ENCODE data around the gene SRGAP3.

The SRGAP3 gene

GRCh38 chr3:9175421-9175820 is 74.0 kb downstream of the SRGAP3 start:
- no peaks in the 10 kb centered on the region for H3K4me1 ChIP-seq (ENCODE audit: control insufficient read depth, insufficient read depth, low read length)
- H3K9ac ChIP-seq (ENCODE audit: low read length) = no peak overlapping the region
- no peak overlapping the region for H3K27ac ChIP-seq (ENCODE audit: low read depth, low read length)
- no peaks in the 10 kb centered on the region for H3K27me3 ChIP-seq (ENCODE audit: control insufficient read depth, insufficient read depth, low read length)
- H3K4me3 ChIP-seq (ENCODE audit: low read length) = no peak overlapping the region
- no peaks in the 10 kb centered on the region for H3K36me3 ChIP-seq (ENCODE audit: control insufficient read depth, insufficient read depth, low read length)

- Histone ChIP-seq H3K27me3 (ENCODE audit: control insufficient read depth, insufficient read depth, low read length) (no peaks in the 10 kb centered on the region), H3K9ac (ENCODE audit: low read length) (no peak overlapping the region), H3K4me1 (ENCODE audit: control insufficient read depth, insufficient read depth, low read length) (no peaks in the 10 kb centered on the region), H3K27ac (ENCODE audit: low read depth, low read length) (no peak overlapping the region), H3K4me3 (ENCODE audit: low read length) (no peak overlapping the region), H3K36me3 (ENCODE audit: control insufficient read depth, insufficient read depth, low read length) (no peaks in the 10 kb centered on the region)
Measured at GRCh38 chr3:9173445-9173844, 76.0 kb downstream of the SRGAP3 start.

- Histone ChIP-seq H3K9ac (ENCODE audit: low read length) (no peak overlapping the region), H3K4me3 (ENCODE audit: low read length) (no peak overlapping the region), H3K36me3 (ENCODE audit: control insufficient read depth, insufficient read depth, low read length) (no peaks in the 10 kb centered on the region), H3K4me1 (ENCODE audit: control insufficient read depth, insufficient read depth, low read length) (no peaks in the 10 kb centered on the region), H3K27me3 (ENCODE audit: control insufficient read depth, insufficient read depth, low read length) (no peaks in the 10 kb centered on the region), H3K27ac (ENCODE audit: low read depth, low read length) (no peak overlapping the region)
Measured at GRCh38 chr3:9172851-9173321, 76.6 kb downstream of the SRGAP3 start.

DNA sequence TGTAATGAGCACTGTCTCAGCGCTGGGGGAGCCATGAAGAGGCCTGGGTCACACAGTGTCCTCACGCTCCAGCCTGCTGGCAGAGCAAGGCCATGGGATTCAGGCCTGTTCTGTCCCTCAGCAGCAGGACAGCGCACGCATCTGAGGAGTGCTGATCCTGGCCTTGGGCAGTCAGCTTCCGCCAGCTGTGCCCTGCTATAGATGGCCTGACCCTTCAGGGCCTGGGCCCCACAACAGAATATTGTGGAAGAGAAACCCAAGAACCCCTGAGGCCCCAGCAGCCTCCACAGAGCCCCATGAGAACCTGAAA is 78.6 kb downstream of the SRGAP3 start:
- Histone ChIP-seq H3K4me1 (ENCODE audit: control insufficient read depth, insufficient read depth, low read length) (no peaks in the 10 kb centered on the region), H3K4me3 (ENCODE audit: low read length) (no peak overlapping the region), H3K27me3 (ENCODE audit: control insufficient read depth, insufficient read depth, low read length) (no peaks in the 10 kb centered on the region), H3K9ac (ENCODE audit: low read length) (no peak overlapping the region), H3K27ac (ENCODE audit: low read depth, low read length) (no peak overlapping the region), H3K36me3 (ENCODE audit: control insufficient read depth, insufficient read depth, low read length) (no peaks in the 10 kb centered on the region)

DNA sequence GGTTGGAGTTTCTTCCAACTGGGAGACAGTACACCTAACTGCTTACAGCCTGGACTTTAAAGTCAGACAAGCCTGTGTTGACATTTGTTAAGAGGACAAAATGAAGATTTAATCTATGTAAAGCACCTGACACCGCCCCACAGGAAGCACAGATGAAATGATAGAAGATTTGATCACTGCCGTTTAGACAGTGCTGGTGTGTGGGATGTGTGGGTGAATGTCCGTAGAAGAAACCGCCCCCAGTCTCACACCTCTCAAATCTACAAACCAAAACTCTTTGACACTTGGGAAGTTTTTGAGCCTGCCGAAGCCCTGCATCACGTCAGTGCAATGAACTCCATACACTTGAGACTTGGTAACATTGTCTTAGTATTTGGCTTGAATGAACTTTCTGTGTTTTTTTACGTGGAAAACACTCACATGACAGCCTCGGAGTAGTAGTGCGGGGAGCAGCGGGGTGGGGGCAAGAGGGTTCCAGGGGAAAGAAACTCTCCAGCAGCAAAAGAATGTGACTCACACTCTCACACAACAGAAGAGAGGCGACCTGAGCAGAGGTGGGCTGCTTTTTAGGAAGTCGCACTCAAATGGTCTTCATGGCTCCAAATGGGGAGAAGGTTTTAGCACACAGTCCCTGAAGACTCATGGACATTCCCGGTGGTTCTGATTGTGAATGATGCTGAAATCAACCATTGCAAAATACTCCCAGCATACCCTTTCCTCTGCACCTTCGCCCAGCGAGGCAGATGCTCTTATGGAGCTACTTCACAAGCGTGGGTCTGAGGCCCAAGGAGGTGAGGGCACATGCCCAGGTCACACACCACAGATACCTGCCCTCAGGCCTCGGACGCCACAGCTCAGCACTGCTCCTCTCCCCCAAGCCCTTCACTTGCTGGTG is 79.2 kb downstream of the SRGAP3 start:
- Histone ChIP-seq H3K27ac (ENCODE audit: low read depth, low read length) (no peak overlapping the region), H3K36me3 (ENCODE audit: control insufficient read depth, insufficient read depth, low read length) (no peaks in the 10 kb centered on the region), H3K27me3 (ENCODE audit: control insufficient read depth, insufficient read depth, low read length) (no peaks in the 10 kb centered on the region), H3K4me1 (ENCODE audit: control insufficient read depth, insufficient read depth, low read length) (no peaks in the 10 kb centered on the region), H3K4me3 (ENCODE audit: low read length) (no peak overlapping the region), H3K9ac (ENCODE audit: low read length) (no peak overlapping the region)

- no peaks in the 10 kb centered on the region for H3K36me3 ChIP-seq (ENCODE audit: control insufficient read depth, insufficient read depth, low read length)
- H3K27ac ChIP-seq (ENCODE audit: low read depth, low read length) = no peak overlapping the region
- no peak overlapping the region for H3K4me3 ChIP-seq (ENCODE audit: low read length)
Measured at GRCh38 chr3:9169326-9169725, 80.1 kb downstream of the SRGAP3 start.

GRCh38 chr3:9168241-9168741 is 81.2 kb downstream of the SRGAP3 start:
- no peaks in the 10 kb centered on the region for H3K4me1 ChIP-seq (ENCODE audit: control insufficient read depth, insufficient read depth, low read length)
- no peak overlapping the region for H3K27ac ChIP-seq (ENCODE audit: low read depth, low read length)
- H3K36me3 ChIP-seq (ENCODE audit: control insufficient read depth, insufficient read depth, low read length) = no peaks in the 10 kb centered on the region
- no peaks in the 10 kb centered on the region for H3K27me3 ChIP-seq (ENCODE audit: control insufficient read depth, insufficient read depth, low read length)
- H3K4me3 ChIP-seq (ENCODE audit: low read length) = no peak overlapping the region
- no peak overlapping the region for H3K9ac ChIP-seq (ENCODE audit: low read length)

More at GRCh38 chr3:9169326-9169725, 80.1 kb downstream of the SRGAP3 start:
- H3K27me3 ChIP-seq (ENCODE audit: control insufficient read depth, insufficient read depth, low read length) = no peaks in the 10 kb centered on the region
- H3K9ac ChIP-seq (ENCODE audit: low read length) = no peak overlapping the region
- H3K4me1 ChIP-seq (ENCODE audit: control insufficient read depth, insufficient read depth, low read length) = no peaks in the 10 kb centered on the region

DNA sequence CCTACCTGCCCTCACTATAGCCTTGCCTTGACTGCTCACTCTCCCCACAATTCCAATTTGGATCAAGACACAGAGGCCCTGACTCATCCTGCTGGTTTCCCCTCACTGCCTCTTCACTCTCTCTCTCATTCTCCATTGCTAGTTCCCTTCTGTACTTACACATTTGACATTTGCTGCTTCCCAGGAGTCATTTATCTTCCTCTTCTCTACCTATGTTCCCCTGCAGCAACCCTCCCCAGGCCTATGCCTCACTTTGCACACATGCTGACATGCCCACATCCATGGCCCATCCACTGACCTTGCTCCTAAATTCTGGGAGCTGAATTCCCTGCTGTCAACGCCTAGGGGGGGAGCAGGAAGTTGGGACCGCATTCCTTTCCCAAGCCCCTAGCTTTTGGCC is 82.2 kb downstream of the SRGAP3 start:
- no peaks in the 10 kb centered on the region for H3K27me3 ChIP-seq (ENCODE audit: control insufficient read depth, insufficient read depth, low read length)
- H3K27ac ChIP-seq (ENCODE audit: low read depth, low read length) = no peak overlapping the region
- no peak overlapping the region for H3K9ac ChIP-seq (ENCODE audit: low read length)
- no peaks in the 10 kb centered on the region for H3K4me1 ChIP-seq (ENCODE audit: control insufficient read depth, insufficient read depth, low read length)
- no peak overlapping the region for H3K4me3 ChIP-seq (ENCODE audit: low read length)
- H3K36me3 ChIP-seq (ENCODE audit: control insufficient read depth, insufficient read depth, low read length) = no peaks in the 10 kb centered on the region

DNA sequence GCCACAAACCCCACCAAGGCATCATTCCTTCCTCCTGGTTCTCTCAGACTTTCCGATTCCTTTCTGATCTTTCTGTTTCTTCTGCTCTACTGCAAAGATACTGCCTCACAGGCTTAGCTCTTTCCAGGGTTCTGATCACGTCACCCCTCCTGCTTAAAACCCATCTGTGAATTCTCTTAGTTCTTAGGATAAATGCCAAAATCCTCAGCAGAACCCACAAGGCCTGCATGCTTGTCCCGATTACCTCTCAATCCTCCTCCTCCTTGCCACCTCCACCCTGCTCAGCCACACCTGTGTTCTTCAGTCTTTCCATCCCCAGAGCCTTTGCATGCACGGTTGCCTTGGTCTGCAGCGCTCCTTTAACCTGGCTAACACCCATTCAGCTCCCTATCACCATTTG is 84.0 kb downstream of the SRGAP3 start:
- Histone ChIP-seq H3K4me3 (ENCODE audit: low read length) (no peak overlapping the region), H3K36me3 (ENCODE audit: control insufficient read depth, insufficient read depth, low read length) (no peaks in the 10 kb centered on the region), H3K9ac (ENCODE audit: low read length) (no peak overlapping the region), H3K4me1 (ENCODE audit: control insufficient read depth, insufficient read depth, low read length) (no peaks in the 10 kb centered on the region), H3K27me3 (ENCODE audit: control insufficient read depth, insufficient read depth, low read length) (no peaks in the 10 kb centered on the region), H3K27ac (ENCODE audit: low read depth, low read length) (no peak overlapping the region)

- no peaks in the 10 kb centered on the region for H3K27me3 ChIP-seq (ENCODE audit: control insufficient read depth, insufficient read depth, low read length)
- H3K36me3 ChIP-seq (ENCODE audit: control insufficient read depth, insufficient read depth, low read length) = no peaks in the 10 kb centered on the region
- H3K4me1 ChIP-seq (ENCODE audit: control insufficient read depth, insufficient read depth, low read length) = no peaks in the 10 kb centered on the region
- H3K4me3 ChIP-seq (ENCODE audit: low read length) = no peak overlapping the region
- no peak overlapping the region for H3K9ac ChIP-seq (ENCODE audit: low read length)
- no peak overlapping the region for H3K27ac ChIP-seq (ENCODE audit: low read depth, low read length)
Measured at GRCh38 chr3:9163289-9163688, 86.2 kb downstream of the SRGAP3 start.

GRCh38 chr3:9161811-9162210 is 87.6 kb downstream of the SRGAP3 start:
- H3K36me3 ChIP-seq (ENCODE audit: control insufficient read depth, insufficient read depth, low read length) = no peaks in the 10 kb centered on the region
- no peak overlapping the region for H3K9ac ChIP-seq (ENCODE audit: low read length)
- H3K4me1 ChIP-seq (ENCODE audit: control insufficient read depth, insufficient read depth, low read length) = no peaks in the 10 kb centered on the region
- no peaks in the 10 kb centered on the region for H3K27me3 ChIP-seq (ENCODE audit: control insufficient read depth, insufficient read depth, low read length)
- H3K27ac ChIP-seq (ENCODE audit: low read depth, low read length) = no peak overlapping the region
- no peak overlapping the region for H3K4me3 ChIP-seq (ENCODE audit: low read length)

- no peak overlapping the region for H3K27ac ChIP-seq (ENCODE audit: low read depth, low read length)
- H3K36me3 ChIP-seq (ENCODE audit: control insufficient read depth, insufficient read depth, low read length) = no peaks in the 10 kb centered on the region
- no peaks in the 10 kb centered on the region for H3K4me1 ChIP-seq (ENCODE audit: control insufficient read depth, insufficient read depth, low read length)
- H3K4me3 ChIP-seq (ENCODE audit: low read length) = no peak overlapping the region
- H3K9ac ChIP-seq (ENCODE audit: low read length) = no peak overlapping the region
- no peaks in the 10 kb centered on the region for H3K27me3 ChIP-seq (ENCODE audit: control insufficient read depth, insufficient read depth, low read length)
Measured at GRCh38 chr3:9161298-9161697, 88.1 kb downstream of the SRGAP3 start.
